GM12878 (cell line): ENCODE results near the gene LONRF3. TPM values are rescaled to one million over a fixed set of nuclear protein-coding genes. Genes with fewer than 3 reads are reported as not detected.

Experiments
- ATAC-seq: fragments of 200-7000 bp; cut with Tn5 transposase; 3 replicates; pipeline ENCODE4 v1.9.1; 2020; ENCODE audit warnings: mild to moderate bottlenecking, moderate library complexity
- BruUV-seq: library from RNA; stranded (reverse); fragments of 400-500 nt; replicated peaks from 2 replicates; lab custom pipeline; 2021; lab: Mats Ljungman, UMichigan
- CTCF ChIA-PET: fragments of 300-600 bp; sonication (Branson Sonifier 250); formaldehyde crosslinking; extraction: SDS; loops from one replicate; lab custom pipeline; 2021; ENCODE audit warnings: inconsistent platforms; lab: Yijun Ruan, JAX
- POLR2A ChIA-PET: fragments of 350-600 bp; formaldehyde crosslinking; extraction: SDS; loops from one replicate; lab custom pipeline; 2021; ENCODE audit warnings: inconsistent platforms; lab: Charles Lee
- RAD21 ChIA-PET: fragments of 300-600 bp; sonication (Branson Sonifier 250); formaldehyde crosslinking; loops from one replicate; lab custom pipeline; 2023; ENCODE audit warnings: antibody characterized with exemption; ENCODE audit not compliant: unreplicated experiment; lab: Charles Lee
- SMC1A ChIA-PET: fragments of 300-600 bp; sonication (Branson Sonifier 250); formaldehyde crosslinking; loops from one replicate; lab custom pipeline; 2023; ENCODE audit not compliant: unreplicated experiment, uncharacterized antibody; lab: Charles Lee
- DNase-seq: peaks from one replicate; pipeline ENCODE4 v3.0.0-alpha.2; 2011; ENCODE audit warnings: low read depth, low spot score
- FAIRE-seq: peaks from 3 replicates; lab custom pipeline; 2011; peaks lifted over from hg19 to GRCh38; lab: Jason Lieb, UNC
- H2AFZ ChIP-seq: 2 replicates; pipeline ENCODE4 v1.6.0; 2011; ENCODE audit warnings: low read depth, low read length, control low read depth; ENCODE audit not compliant: control insufficient read depth
- H3K27ac ChIP-seq: 2 replicates; pipeline ENCODE4 v1.5.1; 2011; ENCODE audit warnings: control low read depth; ENCODE audit not compliant: control insufficient read depth, insufficient read depth
- H3K27me3 ChIP-seq, 2 experiments: replicated peaks in 1 of 2; 2 replicates each; pipeline versions ENCODE4 v1.6.0 to v1.6.1; 2011; ENCODE audit warnings: low read length in 1 of 2; ENCODE audit not compliant: control insufficient read depth in 2 of 2, insufficient read depth in 2 of 2
- H3K36me3 ChIP-seq, 2 experiments: 2 replicates each; pipeline ENCODE4 v1.5.1; 2011; ENCODE audit warnings: low read length in 1 of 2; ENCODE audit not compliant: control insufficient read depth in 2 of 2, insufficient read depth in 2 of 2
- H3K4me1 ChIP-seq: 2 replicates; pipeline ENCODE4 v1.6.1; 2011; ENCODE audit warnings: mild to moderate bottlenecking, low read length, moderate library complexity, mixed read lengths; ENCODE audit not compliant: control insufficient read depth, insufficient read depth
- H3K4me2 ChIP-seq: 2 replicates; pipeline ENCODE4 v1.6.0; 2011; ENCODE audit warnings: control low read depth; ENCODE audit not compliant: control insufficient read depth, insufficient read depth
- H3K4me3 ChIP-seq: fragments of 200-600 bp; sonication (generic); 2 replicates; pipeline ENCODE4 v1.5.1; 2016
- H3K79me2 ChIP-seq: 2 replicates; pipeline ENCODE4 v1.6.0; 2011; ENCODE audit warnings: low read length; ENCODE audit not compliant: control insufficient read depth, insufficient read depth
- H3K9ac ChIP-seq: 2 replicates; pipeline ENCODE4 v1.8.0; 2011; ENCODE audit warnings: low read length, control low read depth, mixed read lengths; ENCODE audit not compliant: control insufficient read depth, insufficient read depth
- H3K9me3 ChIP-seq: replicated peaks from 3 replicates; pipeline ENCODE4 v1.5.1; 2011; ENCODE audit warnings: mild to moderate bottlenecking, low read length; ENCODE audit not compliant: control insufficient read depth, insufficient read depth
- H4K20me1 ChIP-seq: 2 replicates; pipeline ENCODE4 v1.6.0; 2011; ENCODE audit not compliant: control insufficient read depth, insufficient read depth
- CBX3 ChIP-seq: fragments of 200-600 bp; sonication (generic); IDR thresholded peaks from 2 replicates; pipeline ENCODE4 v1.6.1; 2016; ENCODE audit warnings: low read depth, borderline replicate concordance
- CHD1 ChIP-seq: IDR thresholded peaks from 2 replicates; pipeline ENCODE4 v1.6.1; 2012; ENCODE audit warnings: low read depth, low read length, improper control_type of control experiment
- EP300 ChIP-seq, 2 experiments: fragments of 150-350 bp in 1 of 2; IDR thresholded peaks; 2 replicates each; pipeline ENCODE4 v1.6.1; 2011 to 2012; ENCODE audit warnings: low read depth in 2 of 2, low read length in 2 of 2, borderline replicate concordance in 1 of 2, improper control_type of control experiment in 1 of 2, inconsistent platforms in 1 of 2; ENCODE audit not compliant: control insufficient read depth in 1 of 2
- RUNX3 ChIP-seq: IDR thresholded peaks from 2 replicates; pipeline ENCODE4 v1.6.1; 2012; ENCODE audit warnings: low read length, inconsistent platforms
- SP1 ChIP-seq: IDR thresholded peaks from one replicate; pipeline ENCODE4 v1.6.1; 2011; ENCODE audit warnings: low read depth, low read length
- SREBF2 ChIP-seq: IDR thresholded peaks from 2 replicates; pipeline ENCODE4 v1.6.1; 2012; ENCODE audit warnings: mild to moderate bottlenecking, low read length
- TBL1XR1 ChIP-seq: IDR thresholded peaks from 2 replicates; pipeline ENCODE4 v1.6.1; 2012; ENCODE audit warnings: low read depth, low read length, improper control_type of control experiment
- WGBS: methylation state at CpG from one replicate; pipeline ENCODE4 v1.1.6; 2016; ENCODE audit warnings: low lambda C conversion rate; ENCODE audit not compliant: insufficient replicate concordance, insufficient coverage; ENCODE audit errors: missing lambda C conversion rate; 5-methylcytosine and 5-hydroxymethylcytosine counted together
- in situ Hi-C: fragments of 300-500 bp; cut with MboI; formaldehyde crosslinking; loops from 9 replicates; pipeline ENCODE4 v1.14.3; 2018; ENCODE audit warnings: mixed read lengths
- intact Hi-C: fragments of 100-400 bp; cut with micrococcal nuclease; formaldehyde crosslinking; loops from one replicate; pipeline ENCODE4 v1.14.2; 2022; ENCODE audit not compliant: unreplicated experiment
- polyA plus RNA-seq, 11 experiments: library from polyadenylated mRNA; depleted of rRNA in 4 of 11; unstranded in 6 of 11; stranded (reverse) in 5 of 11; fragments of >200 nt; fragmentation: Nextera tagmentation in 4 of 11; fragmentation: Illumina TruSeq in 1 of 11; extraction: Ambion mirVana in 4 of 11; extraction: Trizol in 1 of 11; gene quantifications; 1 replicate in 1 of 11; 2 replicates in 10 of 11; pipeline versions ENCODE4 v1.2.1 to v1.2.3, GENCODE V29; 2011 to 2016; ENCODE audit warnings: inconsistent platforms in 2 of 11, missing spikeins in 2 of 11, low read depth in 1 of 11
- total RNA-seq, 4 experiments: library from RNA; depleted of rRNA in 3 of 4; stranded (reverse); fragments of >200 nt in 3 of 4; fragmentation: Illumina TruSeq in 1 of 4; extraction: Trizol in 1 of 4; gene quantifications; 2 replicates each; pipeline versions ENCODE4 v1.2.1 to v1.2.3, GENCODE V29; 2013 to 2021

Gene LONRF3
- total and polyA plus RNA-seq, 10 of the 15 experiments (the other 5 are each of a cell fraction or from before 2014, with no cell fraction given) = 0.05 to 0.23 (median 0.09) TPM; not detected in 3

DNA sequence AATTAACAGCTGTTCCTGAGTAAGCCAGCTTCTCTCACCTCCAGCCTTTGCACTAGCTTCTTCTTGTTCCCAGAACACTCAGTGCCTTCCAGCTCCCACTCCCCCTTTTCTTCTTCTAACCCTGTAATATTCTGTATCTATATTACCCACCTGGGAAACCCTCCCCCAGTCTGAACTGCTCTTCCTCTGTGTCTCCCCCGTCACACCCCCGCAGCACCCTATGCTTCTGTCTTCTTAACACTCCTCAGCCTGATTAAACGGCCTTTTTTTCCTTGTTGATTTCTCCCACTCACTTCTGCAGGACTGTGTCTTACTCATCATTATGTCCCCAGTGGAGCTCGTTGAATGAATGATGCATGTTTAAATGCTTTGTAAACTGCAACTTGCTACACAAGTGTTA lies 9.0 kb upstream of the LONRF3 start:
- H3K27me3 ChIP-seq = no peaks in the 10 kb centered on the region; a peak in 1 of 4 replicates
- no peak overlapping the region for H3K4me3 ChIP-seq
- H3K9ac ChIP-seq = no peak overlapping the region
- H3K79me2 ChIP-seq = no peaks in the 10 kb centered on the region
- no peaks in the 10 kb centered on the region for H3K9me3 ChIP-seq
- WGBS = 32% methylated on average over 4 of the region's 4 CpGs
- no peaks in the 10 kb centered on the region for H4K20me1 ChIP-seq
- ChIA-PET CTCF (no interaction called here), SMC1A (no interaction called here), POLR2A (no interaction called here), RAD21 (no interaction called here)
- BruUV-seq = no TSS peak
- no peak overlapping the region for H2AFZ ChIP-seq
- in situ Hi-C loops (no loop called here), intact Hi-C loops (no loop called here)
- ATAC-seq (no peak), DNase-seq (no peak), FAIRE-seq (no peak)
- no peaks in the 10 kb centered on the region for H3K36me3 ChIP-seq
- TF ChIP-seq SP1 = no peak
- no peak for TF ChIP-seq CBX3
- TF ChIP-seq RUNX3 = no peak
- H3K27ac ChIP-seq = no peak overlapping the region
- H3K4me2 ChIP-seq = no peak overlapping the region
- no peaks in the 10 kb centered on the region for H3K4me1 ChIP-seq

DNA sequence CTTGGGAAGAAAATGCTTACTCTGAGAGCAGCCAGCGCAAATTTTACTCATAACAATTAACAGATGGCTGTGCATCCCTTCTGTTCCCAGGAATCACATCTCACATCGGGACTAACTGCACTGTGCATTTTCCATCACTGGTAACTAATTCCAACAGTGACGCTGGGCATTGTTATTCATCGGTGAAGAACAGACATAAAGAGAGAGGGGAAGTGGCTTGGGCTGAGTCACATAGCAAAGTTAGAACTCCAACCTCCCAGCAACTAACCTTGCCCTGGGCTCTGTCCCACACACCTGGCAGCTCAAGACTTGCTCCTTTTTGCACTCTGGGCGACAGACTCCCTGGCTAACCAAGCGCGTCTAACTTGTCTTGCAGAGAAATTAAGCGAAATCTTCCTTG lies 6.4 kb upstream of the LONRF3 start:
- in situ Hi-C loops = no loop called here
- POLR2A ChIA-PET = no interaction called here
- no peak for ATAC-seq

More for the DNA sequence above, 6.4 kb upstream of the LONRF3 start:
- no peak overlapping the region for H3K27ac ChIP-seq
- TF ChIP-seq EP300 (IDR thresholded peaks at IDR 0.05; ENCODE audit: borderline replicate concordance in 1 of 2, control insufficient read depth in 1 of 2, low read depth in 2 of 2, low read length in 2 of 2) = no peak
- TF ChIP-seq CHD1 = no peak
- no peak for TF ChIP-seq TBL1XR1
- no peak for TF ChIP-seq SREBF2
- TF ChIP-seq, all 136 proteins: peak for 0
- no peaks in the 10 kb centered on the region for H3K79me2 ChIP-seq
- H4K20me1 ChIP-seq = no peaks in the 10 kb centered on the region
- no peaks in the 10 kb centered on the region for H3K4me1 ChIP-seq
- H3K4me2 ChIP-seq = no peak overlapping the region
- FAIRE-seq (no peak), DNase-seq (no peak)
- ChIA-PET RAD21 (no interaction called here), SMC1A (no interaction called here), CTCF (no interaction called here)
- no peak overlapping the region for H3K4me3 ChIP-seq
- H3K36me3 ChIP-seq = no peaks in the 10 kb centered on the region
- no peaks in the 10 kb centered on the region for H3K9me3 ChIP-seq
- no TSS peak for BruUV-seq
- intact Hi-C loops = no loop called here
- H3K27me3 ChIP-seq = no peaks in the 10 kb centered on the region; a peak in 1 of 4 replicates
- no peak overlapping the region for H3K9ac ChIP-seq
- 37% methylated on average over 8 of the region's 8 CpGs for WGBS
- H2AFZ ChIP-seq = no peak overlapping the region
